ENCODE data around the gene UBR1.
A peak's percentile ranks its signal among the peaks of the same experiment; 100 is the strongest.
"Not testable (repeated sequence)": the region's sequence is repeated elsewhere in the genome, so short reads cannot be mapped to it uniquely, and the experiment has no call there.

Gene UBR1

DNA sequence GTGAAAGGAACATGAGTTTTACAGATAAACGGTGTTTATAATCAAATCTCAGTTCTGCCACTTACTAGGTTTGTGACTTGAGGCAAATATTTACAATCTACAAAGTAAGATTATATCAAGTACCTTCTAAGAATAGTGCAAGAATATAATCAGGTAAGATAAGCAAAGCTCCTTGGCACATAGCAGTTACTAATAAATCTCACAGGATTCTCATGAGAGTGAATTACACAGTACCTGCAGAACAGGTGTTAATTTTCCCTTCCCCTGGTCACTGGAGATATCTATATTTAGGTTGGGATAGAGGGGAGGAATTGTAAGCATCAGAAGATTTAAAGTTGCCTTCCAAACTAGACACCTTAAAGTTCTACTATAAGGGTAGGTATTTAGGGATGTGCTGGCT lies 53.0 kb downstream of the UBR1 start:
- DNase-seq (ENCODE audit: low read depth), result no peak

DNA sequence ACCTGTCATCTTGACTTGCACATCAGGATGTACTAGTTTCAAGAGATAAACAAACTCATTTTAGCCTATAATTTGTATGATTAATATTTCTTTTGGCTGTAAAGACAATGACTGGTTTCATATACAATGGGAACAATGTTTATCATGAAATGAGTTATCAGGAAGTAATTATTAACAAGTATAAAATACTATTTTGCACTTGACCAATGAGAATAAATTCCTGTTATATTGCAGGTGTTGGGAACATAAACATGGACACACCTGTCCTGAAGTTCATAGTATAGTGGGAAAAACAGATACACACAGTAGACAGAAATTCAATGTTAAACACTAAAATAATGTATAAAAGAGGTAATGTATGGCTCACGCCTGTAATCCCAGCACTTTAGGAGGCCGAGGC lies 56.9 kb downstream of the UBR1 start:
- DNase-seq (ENCODE audit: low read depth), result no peak

DNA sequence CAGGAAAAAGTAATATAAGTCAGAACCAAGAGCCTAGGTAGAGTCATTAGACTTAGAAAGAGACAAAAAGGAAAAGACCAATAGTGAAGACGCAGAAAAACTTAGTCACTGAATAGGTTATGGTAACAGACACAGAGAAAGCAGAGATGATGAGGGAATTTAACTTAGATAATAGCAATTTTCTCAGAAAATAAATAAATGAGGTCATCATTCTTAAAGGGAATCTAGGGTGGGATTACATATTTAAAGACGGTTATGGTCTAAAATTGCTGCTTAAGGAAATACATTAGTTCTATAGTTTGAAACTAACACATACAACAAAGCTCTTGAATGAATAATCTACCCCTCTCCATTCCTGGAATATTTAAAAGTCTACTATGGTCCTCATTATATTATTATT lies 59.4 kb downstream of the UBR1 start:
- no peak for DNase-seq (ENCODE audit: low read depth)

DNA sequence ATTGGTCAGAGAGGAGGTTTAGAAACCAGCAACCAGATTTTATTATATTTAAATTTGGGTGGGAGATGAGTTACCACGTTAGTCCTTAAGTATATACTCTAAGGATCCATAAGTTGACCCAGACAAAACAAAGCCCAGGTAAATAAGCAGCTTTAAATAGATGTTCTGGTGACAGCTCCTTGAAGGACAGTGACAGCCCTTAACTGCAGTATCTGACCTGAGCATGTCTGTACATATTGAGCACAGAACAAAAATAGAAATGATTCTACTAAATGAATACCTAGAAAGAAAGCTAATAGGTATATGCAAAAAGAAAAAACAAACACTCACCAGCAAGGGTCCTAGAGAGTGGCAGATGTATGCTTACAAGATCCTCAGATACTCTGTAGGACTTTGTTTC lies 63.0 kb downstream of the UBR1 start:
- DNase-seq (ENCODE audit: low read depth), result no peak

DNA sequence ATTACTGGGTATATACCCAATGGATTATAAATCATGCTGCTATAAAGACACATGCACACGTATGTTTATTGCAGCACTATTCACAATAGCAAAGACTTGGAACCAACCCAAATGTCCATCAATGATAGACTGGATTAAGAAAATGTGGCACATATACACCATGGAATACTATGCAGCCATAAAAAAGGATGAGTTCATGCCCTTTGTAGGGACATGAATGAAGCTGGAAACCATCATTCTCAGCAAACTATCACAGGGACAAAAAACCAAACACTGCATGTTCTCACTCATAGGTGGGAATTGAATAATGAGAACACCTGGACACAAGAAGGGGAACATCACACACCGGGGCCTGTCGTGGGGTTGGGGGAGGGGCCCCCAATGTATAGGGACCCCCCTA lies 64.8 kb downstream of the UBR1 start:
- DNase-seq (ENCODE audit: low read depth), result not testable (repeated sequence)

DNA sequence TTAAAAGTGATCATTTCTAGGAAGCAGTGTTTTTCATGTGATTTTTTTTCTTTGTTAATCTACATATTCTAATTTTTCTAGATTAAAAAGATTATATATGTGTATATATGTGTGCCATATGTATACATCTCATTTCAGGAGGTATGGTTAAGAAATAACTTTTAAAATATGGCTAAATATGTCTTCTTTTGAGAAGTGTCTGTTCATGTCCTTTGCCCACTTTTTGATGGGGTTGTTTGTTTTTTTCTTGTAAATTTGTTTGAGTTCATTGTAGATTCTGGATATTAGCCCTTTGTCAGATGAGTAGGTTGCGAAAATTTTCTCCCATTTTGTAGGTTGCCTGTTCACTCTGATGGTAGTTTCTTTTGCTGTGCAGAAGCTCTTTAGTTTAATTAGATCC lies 70.6 kb downstream of the UBR1 start:
- not testable (repeated sequence) for DNase-seq (ENCODE audit: low read depth)

DNA sequence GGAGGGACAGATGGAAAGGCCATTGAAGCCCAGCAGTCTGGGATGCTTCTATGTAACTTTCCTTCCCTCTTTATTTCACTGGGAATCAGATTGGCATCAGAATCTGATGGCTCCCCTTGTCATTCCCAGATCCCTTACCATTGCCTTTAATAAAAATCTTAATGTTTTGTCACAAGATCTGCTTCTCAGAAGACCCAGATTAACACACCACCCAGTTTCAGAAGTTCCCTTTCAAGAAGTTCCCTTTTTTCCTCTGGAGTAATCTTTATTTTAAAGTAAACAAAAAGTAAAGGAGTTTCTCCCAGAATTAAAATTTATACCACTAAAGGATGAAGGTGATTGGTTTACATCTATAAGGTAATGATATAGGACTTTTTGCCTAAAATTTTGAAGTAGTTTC lies 76.4 kb downstream of the UBR1 start:
- DNase-seq (ENCODE audit: low read depth), result no peak

DNA sequence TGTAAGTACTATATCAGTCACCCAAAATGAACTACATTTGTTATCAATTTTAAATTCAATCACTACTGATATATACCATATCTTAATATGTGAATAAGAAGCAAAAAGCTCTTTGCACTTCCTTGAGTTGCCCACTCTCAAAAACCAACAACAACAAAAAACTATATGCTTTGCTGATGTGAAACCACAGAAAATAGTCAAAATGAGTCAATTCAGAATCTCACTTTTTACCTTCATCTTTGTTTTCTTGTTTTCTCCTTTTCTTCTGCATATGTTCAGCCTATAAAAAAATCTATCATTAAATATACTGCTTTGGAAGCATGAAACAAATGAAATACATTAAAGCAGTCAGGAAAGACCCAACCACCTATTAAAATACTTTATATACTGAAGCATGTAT lies 80.7 kb downstream of the UBR1 start:
- DNase-seq (ENCODE audit: low read depth), result no peak

DNA sequence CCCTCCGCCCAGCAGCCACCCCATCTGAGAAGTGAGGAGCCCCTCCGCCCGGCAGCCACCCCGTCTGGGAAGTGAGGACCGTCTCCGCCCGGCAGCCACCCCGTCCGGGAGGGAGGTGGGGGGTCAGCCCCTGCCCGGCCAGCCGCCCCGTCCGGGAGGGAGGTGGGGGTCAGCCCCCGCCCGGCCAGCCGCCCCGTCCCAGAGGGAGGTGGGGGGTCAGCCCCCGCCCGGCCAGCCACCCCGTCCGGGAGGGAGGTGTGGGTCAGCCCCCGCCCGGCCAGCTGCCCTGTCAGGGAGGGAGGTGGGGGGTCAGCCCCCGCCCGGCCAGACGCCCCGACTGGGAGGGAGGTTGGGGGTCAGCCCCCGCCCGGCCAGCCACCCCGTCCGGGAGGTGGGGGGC lies 91.2 kb downstream of the UBR1 start:
- not testable (repeated sequence) for DNase-seq (ENCODE audit: low read depth)

DNA sequence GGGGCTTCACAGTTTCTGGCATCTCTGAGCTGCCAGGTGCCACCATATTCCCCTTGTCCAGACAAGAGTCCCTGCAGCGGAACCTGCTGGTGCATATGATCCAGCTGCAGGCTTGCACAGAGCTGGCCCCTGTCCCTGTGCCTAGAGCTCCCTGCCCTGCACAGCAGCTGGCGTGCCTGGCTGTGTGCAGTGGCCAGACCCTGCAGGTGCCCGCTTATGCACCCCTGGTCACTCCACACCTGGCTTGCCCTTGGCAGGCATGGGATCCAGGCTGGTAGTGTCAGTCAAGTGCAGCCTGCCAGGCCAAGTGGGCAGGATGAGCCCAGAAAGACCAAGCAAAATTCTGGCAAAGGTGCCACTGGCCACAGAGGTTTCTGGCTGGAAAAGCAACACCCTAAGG lies 96.6 kb downstream of the UBR1 start:
- no peak for DNase-seq (ENCODE audit: low read depth)

DNA sequence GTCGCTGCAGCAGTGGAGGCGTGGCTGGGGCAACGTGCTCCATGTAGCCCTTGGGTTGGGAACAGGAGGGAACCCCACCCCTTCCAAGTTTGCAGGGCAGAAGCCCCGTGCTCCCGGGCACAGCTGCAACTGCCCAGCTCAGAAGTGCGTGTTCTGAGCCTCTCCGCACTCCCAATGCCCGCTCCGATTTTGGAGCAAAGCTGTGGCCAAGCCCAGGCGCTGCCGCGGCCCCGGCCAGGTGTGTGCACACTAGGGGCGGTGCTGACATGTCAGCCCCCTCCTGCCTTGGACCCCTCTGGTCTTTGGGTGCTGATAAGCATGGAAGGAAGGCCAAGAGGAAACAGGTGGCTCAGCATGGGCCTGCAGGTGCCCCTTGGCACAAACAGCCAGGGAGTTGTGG lies 97.7 kb downstream of the UBR1 start:
- DNase-seq (ENCODE audit: low read depth), result no peak

DNA sequence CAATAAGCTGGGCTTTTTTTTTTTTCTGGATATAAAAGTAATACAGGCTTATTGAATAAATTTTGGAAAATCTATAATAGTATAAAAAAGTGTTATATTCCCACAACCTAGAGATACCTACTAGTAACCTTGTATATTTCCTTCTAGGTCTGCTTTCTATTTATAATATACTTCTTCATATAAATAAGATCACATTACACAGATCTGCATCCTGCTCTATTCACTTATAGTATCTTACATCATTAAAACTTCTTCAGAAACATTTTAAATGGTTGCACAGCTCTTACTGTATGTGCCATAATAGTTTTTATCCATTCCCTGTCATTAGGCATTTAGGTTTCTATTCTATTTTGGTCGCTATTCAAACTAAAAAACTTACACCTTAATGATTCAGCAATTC lies 98.3 kb downstream of the UBR1 start:
- no peak for DNase-seq (ENCODE audit: low read depth)

DNA sequence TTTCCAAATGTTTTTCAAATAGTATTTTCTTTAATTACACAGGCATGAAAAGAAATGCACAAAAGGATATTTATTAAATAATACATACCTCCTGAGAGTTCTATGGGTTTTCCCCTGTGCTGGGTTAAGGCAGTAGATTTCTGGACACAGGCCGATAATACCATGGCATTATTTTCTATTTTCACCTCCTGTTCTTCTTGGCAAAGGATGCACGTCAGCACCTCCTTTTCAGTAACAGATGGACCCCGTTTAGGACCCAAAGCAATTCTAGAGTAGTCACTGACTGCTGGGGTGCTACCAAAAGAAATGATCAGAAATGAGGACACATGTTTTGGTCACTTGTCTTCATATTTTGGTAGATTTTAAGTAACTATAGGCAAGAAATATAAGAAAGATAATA lies 98.8 kb downstream of the UBR1 start:
- DNase-seq (ENCODE audit: low read depth), result no peak

DNA sequence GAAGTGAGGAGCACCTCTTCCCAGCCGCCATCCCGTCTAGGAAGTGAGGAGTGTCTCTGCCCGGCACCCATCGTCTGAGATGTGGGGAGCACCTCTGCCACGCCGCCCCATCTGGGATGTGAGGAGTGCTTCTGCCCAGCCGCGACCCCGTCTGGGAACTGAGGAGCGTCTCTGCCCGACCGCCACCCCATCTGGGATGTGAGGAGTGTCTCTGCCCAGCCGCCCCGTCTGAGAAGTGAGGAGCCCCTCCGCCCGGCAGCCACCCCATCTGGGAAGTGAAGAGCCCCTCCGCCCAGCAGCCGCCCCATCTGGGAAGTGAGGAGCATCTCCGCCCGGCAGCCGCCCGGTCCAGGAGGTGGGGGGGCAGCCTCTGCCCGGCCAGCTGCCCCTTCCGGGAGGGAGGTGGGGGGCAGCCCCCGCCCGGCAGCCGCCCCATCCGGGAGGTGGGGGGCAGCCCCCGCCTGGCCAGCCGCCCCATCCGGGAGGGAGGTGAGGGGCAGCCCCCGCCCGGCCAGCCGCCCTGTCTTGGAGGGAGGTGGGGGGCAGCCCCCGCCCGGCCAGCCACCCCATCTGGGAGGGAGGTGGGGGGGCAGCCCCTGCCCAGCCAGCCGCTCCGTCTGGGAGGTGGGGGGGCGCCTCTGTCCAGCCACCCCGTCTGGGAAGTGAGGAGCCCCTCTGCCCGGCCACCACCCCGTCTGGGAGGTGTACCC lies 100.8 kb downstream of the UBR1 start:
- not testable (repeated sequence) for DNase-seq (ENCODE audit: low read depth)

DNA sequence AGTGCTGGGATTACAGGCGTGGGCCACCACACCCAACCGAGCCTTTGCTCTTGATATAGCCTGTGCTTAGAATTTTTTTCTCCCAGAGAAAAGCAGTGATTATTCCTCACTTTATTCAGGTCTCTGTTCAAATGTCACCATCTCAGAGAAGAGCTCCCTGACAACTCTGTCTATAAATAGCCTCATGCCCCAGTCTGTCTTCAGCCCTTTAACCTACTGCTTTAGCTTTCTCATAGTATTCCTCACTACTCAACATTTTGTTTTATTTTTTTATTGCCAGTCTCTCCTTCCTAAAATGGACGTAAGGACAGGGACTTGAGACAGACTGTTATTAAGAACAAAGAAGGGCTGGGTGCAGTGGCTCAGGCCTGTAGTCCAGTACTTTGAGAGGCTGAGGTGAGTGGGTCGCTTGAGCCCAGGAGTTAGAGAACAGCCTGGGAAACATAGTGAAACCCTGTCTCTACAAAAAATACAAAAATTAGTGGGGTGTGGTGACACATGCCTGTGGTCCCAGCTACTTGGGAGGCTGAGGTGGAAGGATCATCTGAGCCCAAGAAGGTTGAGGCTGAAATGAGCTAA lies 106.5 kb downstream of the UBR1 start:
- DNase-seq (ENCODE audit: low read depth), result no peak

DNA sequence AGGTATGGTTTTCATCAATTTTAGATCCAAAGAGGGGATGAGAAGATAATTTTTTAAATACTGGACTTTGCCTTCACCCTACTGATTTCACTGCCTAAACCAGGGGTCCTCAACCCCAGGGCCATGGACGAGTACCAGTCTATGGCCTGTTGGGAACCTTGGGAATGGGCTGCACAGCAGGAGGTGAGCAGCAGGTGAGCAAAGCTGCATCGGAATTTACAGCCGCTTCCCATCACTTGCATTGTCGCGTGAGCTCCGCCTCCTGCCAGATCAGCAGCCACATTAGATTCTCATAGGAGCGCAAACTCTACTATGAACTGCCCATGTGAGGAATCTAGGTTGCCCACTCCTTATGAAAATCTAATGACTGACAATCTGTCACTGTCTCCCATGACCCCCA lies 109.0 kb downstream of the UBR1 start:
- DNase-seq (ENCODE audit: low read depth), result no peak

DNA sequence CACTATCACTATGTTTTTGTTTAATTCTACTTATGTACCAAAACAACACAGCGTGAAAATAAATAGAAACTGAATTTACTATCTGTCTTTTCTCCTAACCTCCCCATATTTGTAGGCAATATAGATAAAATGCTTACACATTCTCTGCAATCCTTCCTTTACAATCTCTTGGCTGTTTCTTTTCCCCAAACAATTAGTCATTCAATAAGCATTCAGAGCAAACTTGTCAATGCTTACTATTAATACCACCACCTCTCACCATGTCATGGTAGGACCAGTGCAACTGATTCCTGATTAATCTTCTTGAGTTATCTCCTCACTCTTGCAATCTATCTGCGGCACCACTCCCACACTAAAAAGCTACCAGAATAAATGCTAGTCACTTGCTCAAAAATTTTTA lies 111.3 kb downstream of the UBR1 start:
- peak; percentile 41 for DNase-seq (ENCODE audit: low read depth)

DNA sequence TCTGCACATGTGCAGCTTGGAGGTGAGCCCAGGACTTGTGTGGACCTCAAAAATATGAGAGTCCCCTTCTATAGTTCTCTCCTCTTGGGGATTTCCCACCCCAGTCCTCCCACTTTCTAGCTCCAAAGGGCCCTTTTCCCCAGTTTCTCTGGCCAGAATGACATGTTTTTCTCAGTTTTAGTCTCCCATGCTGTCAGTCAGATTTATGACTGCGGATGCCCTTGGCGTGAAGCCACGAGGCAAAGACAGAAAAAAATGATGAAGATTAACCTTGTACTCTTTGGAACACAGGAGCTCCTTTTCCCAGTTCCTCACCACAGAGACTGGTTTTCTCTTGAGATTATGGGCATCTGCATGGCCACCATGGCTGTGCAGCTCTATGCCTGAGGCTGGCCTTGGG lies 113.2 kb downstream of the UBR1 start:
- DNase-seq (ENCODE audit: low read depth), result no peak

DNA sequence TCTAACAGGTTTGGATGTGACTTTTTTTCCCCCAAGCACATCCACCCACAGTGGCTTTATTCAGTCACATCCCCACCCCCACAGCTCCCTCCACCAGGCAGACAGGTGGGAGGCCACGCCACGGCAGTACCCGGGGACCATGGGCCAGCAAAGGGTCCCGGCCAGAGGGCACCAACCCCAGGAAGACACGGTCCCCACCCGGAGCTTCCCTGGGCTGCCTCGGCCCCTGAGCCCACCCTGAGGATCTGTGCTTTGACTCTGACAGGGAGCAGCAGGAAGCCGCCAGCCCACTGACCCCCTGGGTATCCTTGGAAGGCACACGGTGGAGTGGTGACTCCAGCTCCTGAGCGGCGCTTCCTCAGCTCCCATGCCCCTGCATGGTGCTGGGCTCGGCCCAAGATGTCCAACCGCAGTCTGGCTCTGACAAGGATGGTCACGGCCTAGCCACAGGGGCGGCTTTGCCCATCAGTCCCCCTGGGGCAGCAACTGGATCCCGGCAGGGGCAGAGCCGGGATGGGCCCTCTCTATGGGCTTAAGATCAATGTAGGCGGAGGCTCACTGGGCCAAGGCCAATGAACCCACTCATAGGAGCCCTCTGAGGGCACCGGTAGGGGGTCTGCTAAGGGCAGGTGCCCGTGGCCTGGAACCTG lies 119.0 kb downstream of the UBR1 start:
- DNase-seq (ENCODE audit: low read depth), result no peak

DNA sequence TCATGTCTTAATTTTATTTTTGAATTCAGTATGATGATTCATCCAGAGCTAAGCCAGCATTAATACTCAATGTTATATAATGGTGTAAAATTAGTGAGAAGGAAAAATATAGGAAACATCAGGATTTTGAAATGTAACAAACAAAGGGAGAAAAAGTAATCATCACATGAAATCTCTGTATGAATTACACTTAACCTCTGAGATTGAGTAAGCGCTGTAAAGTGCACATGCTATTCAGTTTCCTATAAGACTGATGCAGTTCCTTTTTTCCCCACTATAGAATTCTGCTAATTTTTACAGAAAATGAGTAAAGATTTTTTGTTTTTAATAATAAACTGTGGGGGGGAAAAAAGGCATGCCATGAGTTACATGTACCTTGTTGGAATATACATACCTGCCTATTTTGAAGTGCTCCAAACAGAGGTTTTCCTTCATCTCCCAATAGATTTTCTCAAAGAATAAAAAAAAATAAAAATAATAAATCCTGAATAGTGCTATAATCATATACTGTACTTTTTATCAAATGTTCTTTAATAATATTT lies 121.3 kb downstream of the UBR1 start:
- DNase-seq (ENCODE audit: low read depth), result no peak

DNA sequence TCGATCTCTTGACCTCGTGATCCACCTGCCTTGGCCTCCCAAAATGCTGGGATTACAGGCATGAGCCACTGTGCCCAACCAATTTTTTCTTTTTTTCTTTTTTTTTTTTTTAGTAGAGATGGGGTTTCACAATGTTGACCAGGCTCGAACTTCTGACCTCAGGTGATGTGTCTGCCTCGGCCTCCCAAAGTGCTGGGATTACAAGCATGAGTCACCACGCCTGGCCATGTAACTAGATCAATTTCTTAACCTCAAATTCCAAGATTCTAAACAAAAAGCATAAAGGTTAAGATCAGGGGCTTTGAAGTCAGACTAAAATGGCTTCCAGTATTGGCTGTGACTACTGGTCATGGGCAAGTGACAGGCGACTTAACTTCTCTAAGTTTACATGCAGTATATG lies 126.7 kb downstream of the UBR1 start:
- not testable (repeated sequence) for DNase-seq (ENCODE audit: low read depth)

DNA sequence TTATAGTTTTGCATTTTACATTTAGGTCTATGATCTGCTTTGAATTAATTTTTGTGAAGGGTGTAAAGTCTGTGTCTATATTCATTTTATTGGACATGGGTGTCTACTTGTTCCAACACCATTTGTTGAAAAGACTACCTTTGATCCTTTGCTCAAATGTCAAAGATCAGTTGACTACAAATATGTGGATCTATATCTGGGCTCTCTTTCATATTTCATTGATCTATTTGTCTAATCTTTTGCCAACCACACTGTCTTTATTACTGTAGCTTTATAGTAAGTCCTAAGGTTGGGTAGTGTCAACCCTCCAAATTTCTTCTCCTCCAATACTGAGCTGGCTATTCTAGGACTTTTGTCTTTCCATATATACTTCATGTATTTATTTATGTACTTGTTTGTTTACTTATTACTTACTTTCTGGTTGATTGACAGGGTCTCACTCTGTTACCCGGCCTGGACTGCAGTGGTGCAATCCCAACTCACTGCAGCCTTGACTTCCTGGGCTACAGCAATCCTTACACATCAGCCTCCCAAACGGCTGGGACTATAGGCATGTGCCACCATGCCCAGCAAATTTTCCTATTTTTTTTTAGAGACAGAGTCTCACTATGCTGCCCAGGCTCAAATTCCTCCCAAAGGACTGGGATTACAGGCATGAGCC lies 131.5 kb downstream of the UBR1 start:
- no peak for DNase-seq (ENCODE audit: low read depth)

DNA sequence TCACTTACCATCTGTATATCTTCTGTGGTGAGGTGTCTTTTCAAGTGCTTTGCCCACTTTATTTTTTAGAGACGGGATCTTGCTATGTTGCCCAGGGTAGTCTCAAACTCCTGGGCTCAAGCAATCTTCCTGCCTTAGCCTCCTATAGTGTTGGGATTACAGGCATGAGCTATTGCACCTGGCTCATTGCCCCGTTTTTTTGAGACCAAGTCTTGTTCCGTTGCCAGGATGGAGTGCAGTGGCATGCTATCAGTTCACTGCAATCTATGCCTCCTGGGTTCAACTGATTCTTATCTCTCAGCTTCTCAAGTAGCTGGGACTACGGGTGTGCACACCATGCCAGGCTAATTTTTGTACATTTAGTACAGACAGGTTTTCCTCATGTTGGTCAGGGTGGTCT lies 132.7 kb downstream of the UBR1 start:
- DNase-seq (ENCODE audit: low read depth), result no peak
